Activated B cell treated with CpG ODN at 0.5 μM for 24 hours (primary cell): ENCODE results near the gene ESYT2. TPM values are rescaled to one million over a fixed set of nuclear protein-coding genes. Genes with fewer than 3 reads are reported as not detected.

Experiments
- ATAC-seq: fragments of 200-7000 bp; cut with Tn5 transposase; one replicate; pipeline ENCODE4 v1.10.0; 2021; ENCODE audit warnings: low read depth, mild to moderate bottlenecking, moderate library complexity
- CTCF ChIA-PET: fragments of 350-600 bp; sonication (Branson Sonifier 250); formaldehyde crosslinking; loops from one replicate; lab custom pipeline; 2021; ENCODE audit warnings: antibody characterized with exemption; lab: Charles Lee
- POLR2A ChIA-PET: fragments of 350-600 bp; sonication (Branson Sonifier 250); formaldehyde crosslinking; loops from one replicate; lab custom pipeline; 2021; ENCODE audit warnings: antibody characterized with exemption; lab: Charles Lee
- DNase-seq: peaks from one replicate; pipeline ENCODE4 v3.0.0; 2022
- H3K27ac Mint-ChIP-seq: one replicate; pipeline ENCODE4 v1.8.0; 2020; ENCODE audit warnings: mixed read lengths
- H3K27me3 Mint-ChIP-seq: one replicate; pipeline ENCODE4 v1.8.0; 2021; ENCODE audit warnings: mixed read lengths
- H3K36me3 Mint-ChIP-seq: one replicate; pipeline ENCODE4 v1.8.0; 2021; ENCODE audit warnings: low read depth, mixed read lengths
- H3K4me1 Mint-ChIP-seq: one replicate; pipeline ENCODE4 v1.8.0; 2021; ENCODE audit warnings: mixed read lengths
- H3K4me3 Mint-ChIP-seq: one replicate; pipeline ENCODE4 v1.8.0; 2020; ENCODE audit warnings: mild to moderate bottlenecking, mixed read lengths
- H3K9me3 Mint-ChIP-seq: one replicate; pipeline ENCODE4 v1.8.0; 2020; ENCODE audit warnings: mixed read lengths
- intact Hi-C: fragments of 100-400 bp; cut with micrococcal nuclease; formaldehyde crosslinking; loops from one replicate; pipeline ENCODE4 v1.15.1; 2024
- total RNA-seq: library from RNA; stranded (reverse); gene quantifications from 2 replicates; pipeline ENCODE4 v1.2.3, GENCODE V29; 2022
- TF ChIP-seq, protein P1 (sequence below): fragments of 200-600 bp; IDR thresholded peaks from one replicate; pipeline ENCODE4 v1.8.0; 2022; ENCODE audit warnings: antibody characterized with exemption, mild to moderate bottlenecking

Gene ESYT2
- total RNA-seq, 1 donor from 2014 or later = 21.3 TPM

DNA sequence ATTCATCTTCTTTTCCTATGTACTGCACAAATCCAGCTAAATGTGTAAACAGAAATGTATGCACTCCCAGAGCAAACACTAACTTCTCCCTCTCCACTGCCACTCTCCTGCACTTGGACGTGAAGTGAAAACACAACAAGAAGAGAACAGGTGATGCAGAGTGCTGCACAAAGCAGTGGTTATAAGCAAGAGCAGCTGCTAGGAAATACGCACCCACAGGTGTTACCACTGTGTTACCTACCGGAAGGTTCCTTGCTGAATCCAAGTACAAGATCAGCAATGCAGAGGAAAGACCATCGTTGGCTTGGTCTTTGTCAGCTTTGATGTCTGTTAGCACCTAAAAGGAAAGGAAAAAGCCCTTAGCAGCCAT lies 70.1 kb downstream of the ESYT2 start:
- ChIA-PET POLR2A (no interaction called here), CTCF (no interaction called here)
- TF ChIP-seq, protein P1, sequence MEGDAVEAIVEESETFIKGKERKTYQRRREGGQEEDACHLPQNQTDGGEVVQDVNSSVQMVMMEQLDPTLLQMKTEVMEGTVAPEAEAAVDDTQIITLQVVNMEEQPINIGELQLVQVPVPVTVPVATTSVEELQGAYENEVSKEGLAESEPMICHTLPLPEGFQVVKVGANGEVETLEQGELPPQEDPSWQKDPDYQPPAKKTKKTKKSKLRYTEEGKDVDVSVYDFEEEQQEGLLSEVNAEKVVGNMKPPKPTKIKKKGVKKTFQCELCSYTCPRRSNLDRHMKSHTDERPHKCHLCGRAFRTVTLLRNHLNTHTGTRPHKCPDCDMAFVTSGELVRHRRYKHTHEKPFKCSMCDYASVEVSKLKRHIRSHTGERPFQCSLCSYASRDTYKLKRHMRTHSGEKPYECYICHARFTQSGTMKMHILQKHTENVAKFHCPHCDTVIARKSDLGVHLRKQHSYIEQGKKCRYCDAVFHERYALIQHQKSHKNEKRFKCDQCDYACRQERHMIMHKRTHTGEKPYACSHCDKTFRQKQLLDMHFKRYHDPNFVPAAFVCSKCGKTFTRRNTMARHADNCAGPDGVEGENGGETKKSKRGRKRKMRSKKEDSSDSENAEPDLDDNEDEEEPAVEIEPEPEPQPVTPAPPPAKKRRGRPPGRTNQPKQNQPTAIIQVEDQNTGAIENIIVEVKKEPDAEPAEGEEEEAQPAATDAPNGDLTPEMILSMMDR = no peak
- no peak overlapping the region for H3K27ac Mint-ChIP-seq
- no peak for ATAC-seq
- no peaks in the 10 kb centered on the region for H3K4me1 Mint-ChIP-seq
- H3K9me3 Mint-ChIP-seq = no peaks in the 10 kb centered on the region
- H3K4me3 Mint-ChIP-seq = no peak overlapping the region
- H3K27me3 Mint-ChIP-seq = no peaks in the 10 kb centered on the region
- no peak for DNase-seq
- intact Hi-C loops = no loop called here
- H3K36me3 Mint-ChIP-seq = peaks cover 78% of the 10 kb centered on the region

DNA sequence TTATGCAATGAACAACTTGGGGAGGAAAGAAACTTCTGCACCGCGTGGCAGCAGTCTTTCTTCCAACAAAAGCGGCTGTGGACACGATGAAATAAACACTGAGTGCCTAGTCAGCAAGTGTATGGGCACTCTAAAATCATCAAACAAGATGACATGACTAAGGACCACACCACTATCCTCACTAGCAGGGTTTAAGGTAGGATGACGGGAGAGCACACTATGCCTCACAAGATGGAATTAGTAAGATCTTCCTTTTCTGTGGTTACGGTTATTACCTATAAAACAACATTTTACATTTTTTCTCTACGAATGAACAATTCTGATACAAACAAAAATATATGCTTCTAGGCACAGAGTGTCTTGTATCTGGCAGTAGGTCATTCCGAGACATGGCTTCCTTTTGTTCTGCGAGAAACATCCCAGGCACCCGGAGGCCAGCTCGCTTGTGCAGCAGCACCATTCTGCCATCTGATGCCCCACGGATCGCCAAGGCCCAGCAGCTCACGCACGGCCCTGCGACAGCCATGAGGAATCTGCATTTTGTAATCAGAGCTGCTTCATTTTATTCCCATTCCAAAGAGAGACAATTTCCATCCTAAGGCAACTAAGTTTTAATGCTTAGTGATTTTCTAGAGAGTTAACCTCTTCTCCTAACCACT lies 70.6 kb downstream of the ESYT2 start:
- intact Hi-C loops = no loop called here
- Mint-ChIP-seq H3K27ac (no peak overlapping the region), H3K4me3 (no peak overlapping the region), H3K4me1 (no peaks in the 10 kb centered on the region), H3K9me3 (no peaks in the 10 kb centered on the region), H3K27me3 (no peaks in the 10 kb centered on the region), H3K36me3 (peaks cover 74% of the 10 kb centered on the region)
- ATAC-seq (no peak), DNase-seq (no peak)
- CTCF ChIA-PET = no interaction called here
- POLR2A ChIA-PET = no interaction called here
- TF ChIP-seq, protein P1 = no peak

DNA sequence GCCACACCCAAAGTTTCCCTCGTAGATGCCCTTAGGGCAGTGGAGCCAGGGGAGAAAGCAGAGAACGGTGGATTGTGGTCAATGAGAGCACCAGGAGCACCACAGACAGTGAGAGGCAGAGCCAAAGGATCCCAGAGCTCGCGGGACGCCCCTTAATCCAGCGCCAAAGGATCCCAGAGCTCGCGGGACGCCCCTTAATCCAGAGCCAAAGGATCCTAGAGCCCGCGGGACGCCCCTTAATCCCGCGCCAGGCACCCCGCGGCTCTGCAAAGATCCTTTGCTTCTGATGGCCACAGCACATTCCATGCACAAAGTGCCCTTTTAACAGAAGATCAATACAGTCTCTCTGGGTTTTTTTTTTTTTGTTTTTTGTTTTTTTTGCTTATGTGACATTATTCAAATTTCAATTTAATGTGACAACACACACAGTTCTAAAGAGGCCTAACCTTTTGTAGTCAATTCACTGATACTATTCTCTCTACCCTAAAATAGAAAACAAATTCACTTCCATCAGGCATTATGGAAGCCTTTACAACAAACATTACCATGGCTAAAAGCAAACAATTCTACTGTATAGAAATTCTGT lies 71.8 kb downstream of the ESYT2 start:
- CTCF ChIA-PET = no interaction called here

DNA sequence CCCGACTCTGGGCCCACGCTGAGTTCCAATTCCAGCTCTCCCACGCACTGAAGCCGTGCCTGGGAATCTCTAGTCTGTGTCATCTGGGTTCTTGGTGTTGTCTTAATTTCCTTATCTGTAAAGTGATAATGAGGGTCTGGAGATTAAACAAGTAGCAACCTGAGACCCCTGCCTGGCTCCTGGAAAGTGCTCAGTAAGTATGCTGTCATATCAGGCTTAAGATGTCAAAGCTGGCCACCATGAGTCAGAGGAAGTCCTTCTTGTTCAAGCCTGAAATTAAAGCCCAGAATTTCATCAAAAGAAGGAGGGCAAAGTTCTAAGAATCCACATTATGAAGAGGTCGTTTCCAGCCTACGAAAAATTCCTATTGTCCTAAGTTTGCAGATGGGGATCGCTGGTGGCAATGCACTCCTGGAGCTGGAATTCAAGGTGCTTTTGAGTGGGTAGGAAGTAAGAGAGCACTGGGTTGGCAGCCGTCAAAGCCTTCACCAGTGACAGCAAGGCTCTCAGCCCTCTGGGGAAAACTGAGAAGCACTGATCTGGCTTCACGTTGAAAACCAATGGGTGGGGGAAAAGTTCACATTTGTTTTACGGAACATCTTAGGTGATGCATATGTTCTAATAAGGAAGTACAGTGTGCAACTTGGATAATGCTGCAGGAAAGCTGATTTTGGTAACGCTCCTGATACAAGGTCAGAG lies 74.4 kb downstream of the ESYT2 start:
- Mint-ChIP-seq H3K27me3 (no peaks in the 10 kb centered on the region), H3K9me3 (no peaks in the 10 kb centered on the region), H3K27ac (no peak overlapping the region), H3K36me3 (peaks cover 51% of the 10 kb centered on the region), H3K4me3 (no peak overlapping the region), H3K4me1 (no peaks in the 10 kb centered on the region)
- intact Hi-C loops = no loop called here
- TF ChIP-seq, protein P1 = no peak
- ATAC-seq (no peak), DNase-seq (no peak)
- ChIA-PET POLR2A (no interaction called here), CTCF (interaction anchor here (1.1 kb wide), 1 partner anchor 222 kb away, joined by 3 read pairs; no protein-coding TSS in a partner anchor)

More for the DNA sequence above, 71.8 kb downstream of the ESYT2 start:
- no peak overlapping the region for H3K27ac Mint-ChIP-seq
- H3K36me3 Mint-ChIP-seq = peaks cover 72% of the 10 kb centered on the region
- TF ChIP-seq, protein P1 = no peak
- H3K27me3 Mint-ChIP-seq = no peaks in the 10 kb centered on the region
- no peaks in the 10 kb centered on the region for H3K9me3 Mint-ChIP-seq
- intact Hi-C loops = no loop called here
- no peaks in the 10 kb centered on the region for H3K4me1 Mint-ChIP-seq
- H3K4me3 Mint-ChIP-seq = no peak overlapping the region
- ATAC-seq (no peak), DNase-seq (no peak)
- POLR2A ChIA-PET = no interaction called here

DNA sequence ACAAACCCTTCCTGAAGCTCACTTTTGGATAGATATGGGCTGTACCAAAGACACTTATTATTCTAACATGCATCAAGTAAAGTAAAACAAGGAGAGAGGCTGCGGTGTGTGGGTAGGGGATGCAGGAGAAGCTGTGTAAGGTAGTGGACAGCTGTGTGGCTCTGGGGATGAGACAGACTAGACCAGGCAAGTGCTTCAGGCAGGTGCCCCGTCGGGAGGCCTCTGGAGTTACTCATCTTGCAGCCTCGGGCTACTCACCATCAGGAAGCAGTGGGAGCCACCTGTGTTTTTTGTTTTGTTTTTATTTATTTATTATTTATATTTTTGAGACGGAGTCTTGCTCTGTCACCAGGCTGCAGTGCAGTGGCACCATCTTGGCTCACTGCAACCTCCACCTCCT lies 75.4 kb downstream of the ESYT2 start:
- H3K4me3 Mint-ChIP-seq = no peak overlapping the region
- ChIA-PET POLR2A (no interaction called here), CTCF (interaction anchor here (1.1 kb wide), 1 partner anchor 223 kb away, joined by 3 read pairs; no protein-coding TSS in a partner anchor)
- H3K27ac Mint-ChIP-seq = no peak overlapping the region
- no peaks in the 10 kb centered on the region for H3K9me3 Mint-ChIP-seq
- TF ChIP-seq, protein P1 = no peak
- no peaks in the 10 kb centered on the region for H3K4me1 Mint-ChIP-seq
- no peaks in the 10 kb centered on the region for H3K27me3 Mint-ChIP-seq
- ATAC-seq (no peak), DNase-seq (no peak)
- intact Hi-C loops = no loop called here
- H3K36me3 Mint-ChIP-seq = peaks cover 47% of the 10 kb centered on the region
